HepG2 (cell line): Measurements from ENCODE around the gene PDE4C. TPM values are rescaled to one million over a fixed set of nuclear protein-coding genes. Genes with fewer than 3 reads are reported as not detected.

Source experiments
- BHLHE40 ChIP-seq: IDR thresholded peaks from 2 replicates; pipeline ENCODE4 v1.6.1; 2011; ENCODE audit warnings: low read length, improper control_type of control experiment
- CCDC6 ChIP-seq: sonication (generic); formaldehyde crosslinking; IDR thresholded peaks from 2 replicates; pipeline ENCODE4 v1.8.1; 2022; ENCODE audit warnings: mild to moderate bottlenecking, missing genetic modification reagents, moderate library complexity
- DR1 ChIP-seq: sonication (generic); formaldehyde crosslinking; IDR thresholded peaks from 2 replicates; pipeline ENCODE4 v1.8.0; 2021; ENCODE audit warnings: mild to moderate bottlenecking, missing genetic modification reagents, inconsistent platforms
- EEA1 ChIP-seq: sonication (generic); formaldehyde crosslinking; IDR thresholded peaks from 2 replicates; pipeline ENCODE4 v1.5.1; 2020; ENCODE audit warnings: mild to moderate bottlenecking, missing genetic modification reagents, borderline replicate concordance
- MLXIP ChIP-seq: sonication (generic); formaldehyde crosslinking; IDR thresholded peaks from 2 replicates; pipeline ENCODE4 v1.9.0; 2021; ENCODE audit warnings: missing genetic modification reagents, borderline replicate concordance
- MTA1 ChIP-seq: sonication (generic); formaldehyde crosslinking; IDR thresholded peaks from 2 replicates; pipeline ENCODE4 v1.4.0; 2020; ENCODE audit warnings: missing genetic modification reagents, mild to moderate bottlenecking, borderline replicate concordance
- SP2 ChIP-seq: sonication (generic); formaldehyde crosslinking; IDR thresholded peaks from 2 replicates; pipeline ENCODE4 v1.5.1; 2020; ENCODE audit warnings: mild to moderate bottlenecking, missing genetic modification reagents
- XBP1 ChIP-seq: sonication (generic); formaldehyde crosslinking; IDR thresholded peaks from 2 replicates; pipeline ENCODE4 v1.5.0; 2020; ENCODE audit warnings: missing genetic modification reagents
- ZBTB21 ChIP-seq: sonication (generic); formaldehyde crosslinking; IDR thresholded peaks from 2 replicates; pipeline ENCODE4 v1.4.0; 2020; ENCODE audit warnings: missing genetic modification reagents
- ZNF772 ChIP-seq: sonication (generic); formaldehyde crosslinking; IDR thresholded peaks from 2 replicates; pipeline ENCODE4 v1.5.0; 2020; ENCODE audit warnings: mild to moderate bottlenecking, missing genetic modification reagents
- polyA plus RNA-seq, 8 experiments: library from polyadenylated mRNA; depleted of rRNA in 3 of 8; stranded (reverse) in 7 of 8; unstranded in 1 of 8; fragments of >200 nt; fragmentation: Illumina TruSeq in 4 of 8; extraction: Trizol in 4 of 8; gene quantifications; 2 replicates each; pipeline versions ENCODE4 v1.2.1 to v1.2.3, GENCODE V29; 2011 to 2016; ENCODE audit warnings: low read depth in 4 of 8, missing spikeins in 1 of 8, mixed read lengths in 1 of 8; ENCODE audit not compliant: insufficient read depth in 1 of 8
- total RNA-seq, 5 experiments: library from RNA; depleted of rRNA; stranded (reverse); fragments of >200 nt; fragmentation: Illumina TruSeq; extraction: Trizol; gene quantifications; 2 replicates each; pipeline ENCODE4 v1.2.3, GENCODE V29; 2016; ENCODE audit warnings: low read depth in 1 of 5
- TF ChIP-seq, protein P1 (sequence below): sonication (generic); formaldehyde crosslinking; IDR thresholded peaks from 2 replicates; pipeline ENCODE4 v1.4.0; 2020; ENCODE audit warnings: missing genetic modification reagents, borderline replicate concordance

PDE4C gene
- total and polyA plus RNA-seq, 2 of the 13 experiments (the other 11 are each of a cell fraction or from before 2014, with no cell fraction given) = 1.4 to 14.0 TPM

- no peak for TF ChIP-seq MLXIP
- TF ChIP-seq DR1 (CRISPR knock-in tag) = no peak
- TF ChIP-seq CCDC6 (CRISPR knock-in tag) = no peak
- peak; percentile 87 for TF ChIP-seq BHLHE40
- TF ChIP-seq ZNF772 (CRISPR knock-in tag) = no peak
- no peak for TF ChIP-seq EEA1 (CRISPR knock-in tag)
- TF ChIP-seq MTA1 = 0 out of 2 replicates have a peak, but pooled peaks have one; percentile 11
- TF ChIP-seq, protein P1, sequence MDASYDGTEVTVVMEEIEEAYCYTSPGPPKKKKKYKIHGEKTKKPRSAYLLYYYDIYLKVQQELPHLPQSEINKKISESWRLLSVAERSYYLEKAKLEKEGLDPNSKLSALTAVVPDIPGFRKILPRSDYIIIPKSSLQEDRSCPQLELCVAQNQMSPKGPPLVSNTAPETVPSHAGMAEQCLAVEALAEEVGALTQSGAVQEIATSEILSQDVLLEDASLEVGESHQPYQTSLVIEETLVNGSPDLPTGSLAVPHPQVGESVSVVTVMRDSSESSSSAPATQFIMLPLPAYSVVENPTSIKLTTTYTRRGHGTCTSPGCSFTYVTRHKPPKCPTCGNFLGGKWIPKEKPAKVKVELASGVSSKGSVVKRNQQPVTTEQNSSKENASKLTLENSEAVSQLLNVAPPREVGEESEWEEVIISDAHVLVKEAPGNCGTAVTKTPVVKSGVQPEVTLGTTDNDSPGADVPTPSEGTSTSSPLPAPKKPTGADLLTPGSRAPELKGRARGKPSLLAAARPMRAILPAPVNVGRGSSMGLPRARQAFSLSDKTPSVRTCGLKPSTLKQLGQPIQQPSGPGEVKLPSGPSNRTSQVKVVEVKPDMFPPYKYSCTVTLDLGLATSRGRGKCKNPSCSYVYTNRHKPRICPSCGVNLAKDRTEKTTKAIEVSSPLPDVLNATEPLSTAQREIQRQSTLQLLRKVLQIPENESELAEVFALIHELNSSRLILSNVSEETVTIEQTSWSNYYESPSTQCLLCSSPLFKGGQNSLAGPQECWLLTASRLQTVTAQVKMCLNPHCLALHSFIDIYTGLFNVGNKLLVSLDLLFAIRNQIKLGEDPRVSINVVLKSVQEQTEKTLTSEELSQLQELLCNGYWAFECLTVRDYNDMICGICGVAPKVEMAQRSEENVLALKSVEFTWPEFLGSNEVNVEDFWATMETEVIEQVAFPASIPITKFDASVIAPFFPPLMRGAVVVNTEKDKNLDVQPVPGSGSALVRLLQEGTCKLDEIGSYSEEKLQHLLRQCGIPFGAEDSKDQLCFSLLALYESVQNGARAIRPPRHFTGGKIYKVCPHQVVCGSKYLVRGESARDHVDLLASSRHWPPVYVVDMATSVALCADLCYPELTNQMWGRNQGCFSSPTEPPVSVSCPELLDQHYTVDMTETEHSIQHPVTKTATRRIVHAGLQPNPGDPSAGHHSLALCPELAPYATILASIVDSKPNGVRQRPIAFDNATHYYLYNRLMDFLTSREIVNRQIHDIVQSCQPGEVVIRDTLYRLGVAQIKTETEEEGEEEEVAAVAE = no peak
- TF ChIP-seq XBP1 (CRISPR knock-in tag) = no peak
- TF ChIP-seq ZBTB21 = no peak
- TF ChIP-seq SP2 (CRISPR knock-in tag) = no peak
These were observed 23.3 kb downstream of the PDE4C start (continued) for GRCh38 chr19:18202778-18203407.
